Kidney epithelial cell (primary cell): Measurements from ENCODE around the gene AMOTL2. TPM values are rescaled to one million over a fixed set of nuclear protein-coding genes. Genes with fewer than 3 reads are reported as not detected.
A peak's percentile ranks its signal among the peaks of the same experiment; 100 is the strongest.

Source experiments
- DNase-seq: peaks from one replicate; pipeline ENCODE4 v3.0.0-alpha.2; 2010; ENCODE audit warnings: low read depth
- H3K27me3 ChIP-seq: 2 replicates; pipeline ENCODE4 v1.6.0; 2011; ENCODE audit warnings: low read length; ENCODE audit not compliant: control insufficient read depth, insufficient read depth
- H3K36me3 ChIP-seq: 2 replicates; pipeline ENCODE4 v1.5.1; 2011; ENCODE audit warnings: low read length; ENCODE audit not compliant: control insufficient read depth, insufficient read depth
- H3K4me3 ChIP-seq: 2 replicates; pipeline ENCODE4 v1.5.1; 2011; ENCODE audit warnings: low read depth, mild to moderate bottlenecking, control low read depth, low read length
- CTCF ChIP-seq: IDR thresholded peaks from 2 replicates; pipeline ENCODE4 v1.5.1; 2011; ENCODE audit warnings: mild to moderate bottlenecking, moderate library complexity, low read length, control low read depth, inconsistent platforms; ENCODE audit not compliant: insufficient read depth, poor library complexity, severe bottlenecking
- total RNA-seq: library from RNA; depleted of rRNA; stranded (reverse); fragments of >200 nt; gene quantifications from 2 replicates; pipeline ENCODE4 v1.2.3, GENCODE V29; 2015

AMOTL2 gene
- total RNA-seq, 1 donor from 2014 or later, result 191 TPM

GRCh38 chr3:134330883-134331810, 43.1 kb downstream of the AMOTL2 start:
- DNase-seq, result no peak
- no peaks in the 10 kb centered on the region for H3K36me3 ChIP-seq
- no peak for TF ChIP-seq CTCF
- H3K4me3 ChIP-seq, result no peak overlapping the region
- H3K27me3 ChIP-seq, result no peaks in the 10 kb centered on the region

- Histone ChIP-seq H3K4me3 (no peak overlapping the region), H3K27me3 (no peaks in the 10 kb centered on the region), H3K36me3 (no peaks in the 10 kb centered on the region)
- no peak for TF ChIP-seq CTCF
- no peak for DNase-seq
These were observed 45.4 kb downstream of the AMOTL2 start for GRCh38 chr3:134328846-134329245.

- Histone ChIP-seq H3K36me3 (no peaks in the 10 kb centered on the region), H3K27me3 (no peaks in the 10 kb centered on the region), H3K4me3 (no peak overlapping the region)
- no peak for TF ChIP-seq CTCF
- DNase-seq, result peak; percentile 86
These were observed 46.1 kb downstream of the AMOTL2 start for GRCh38 chr3:134328147-134328591.

GRCh38 chr3:134327594-134327975, 46.7 kb downstream of the AMOTL2 start:
- no peak for TF ChIP-seq CTCF
- Histone ChIP-seq H3K36me3 (no peaks in the 10 kb centered on the region), H3K4me3 (no peak overlapping the region), H3K27me3 (no peaks in the 10 kb centered on the region)
- DNase-seq, result no peak

- peak; percentile 96 for DNase-seq
- Histone ChIP-seq H3K36me3 (no peaks in the 10 kb centered on the region), H3K4me3 (no peak overlapping the region), H3K27me3 (no peaks in the 10 kb centered on the region)
- no peak for TF ChIP-seq CTCF
These were observed 47.3 kb downstream of the AMOTL2 start for GRCh38 chr3:134326760-134327593.
